ENCODE results near the gene KPNA4. TPM values are rescaled to one million over a fixed set of nuclear protein-coding genes. Genes with fewer than 3 reads are reported as not detected.

Gene KPNA4
- total RNA-seq, 2 experiments from 2014 or later: 44.0 to 49.4 TPM

- Histone ChIP-seq H3K36me3 (ENCODE audit: insufficient read depth, low read length) (no peaks in the 10 kb centered on the region), H3K27ac (ENCODE audit: low read depth in 1 of 2, low read length in 2 of 2) (no peak overlapping the region), H3K27me3 (ENCODE audit: control insufficient read depth in 1 of 2, insufficient read depth in 2 of 2, low read length in 2 of 2) (peaks cover 7 to 29% of the 10 kb centered on the region in 2 experiments), H3K4me3 (ENCODE audit: low read length) (no peak overlapping the region), H3K9me3 (ENCODE audit: control insufficient read depth in 1 of 2, insufficient read depth in 1 of 2, low read length in 2 of 2) (peaks cover 5 to 18% of the 10 kb centered on the region in 2 experiments), H3K4me1 (ENCODE audit: insufficient read depth, low read length) (no peaks in the 10 kb centered on the region)
- Mint-ChIP-seq H3K9me3 (peaks cover 12% of the 10 kb centered on the region), H3K4me1 (ENCODE audit: low read depth) (no peaks in the 10 kb centered on the region), H3K27ac (no peak overlapping the region), H3K4me3 (no peak overlapping the region), H3K36me3 (ENCODE audit: low read depth) (no peaks in the 10 kb centered on the region), H3K27me3 (peaks cover 61% of the 10 kb centered on the region)
- DNase-seq (no peak), ATAC-seq (ENCODE audit: poor library complexity) (no peak)
- CTCF ChIA-PET: no interaction called here
- POLR2A ChIA-PET: no interaction called here
- intact Hi-C loops (cut with DNase I, micrococcal nuclease): no loop called here
- no peak for TF ChIP-seq CTCF (IDR thresholded peaks at IDR 0.05)
Measured at GRCh38 chr3:160577556-160578195, 12.3 kb upstream of the KPNA4 start.

- Mint-ChIP-seq H3K4me3 (no peak overlapping the region), H3K4me1 (ENCODE audit: low read depth) (no peaks in the 10 kb centered on the region), H3K9me3 (peaks cover 12% of the 10 kb centered on the region), H3K27ac (no peak overlapping the region), H3K27me3 (peaks cover 57% of the 10 kb centered on the region), H3K36me3 (ENCODE audit: low read depth) (no peaks in the 10 kb centered on the region)
- DNase-seq (no peak), ATAC-seq (ENCODE audit: poor library complexity) (no peak)
- Histone ChIP-seq H3K27me3 (ENCODE audit: control insufficient read depth in 1 of 2, insufficient read depth in 2 of 2, low read length in 2 of 2) (peaks cover 7 to 29% of the 10 kb centered on the region in 2 experiments), H3K4me3 (ENCODE audit: low read length) (no peak overlapping the region), H3K27ac (ENCODE audit: low read depth in 1 of 2, low read length in 2 of 2) (no peak overlapping the region), H3K4me1 (ENCODE audit: insufficient read depth, low read length) (no peaks in the 10 kb centered on the region), H3K36me3 (ENCODE audit: insufficient read depth, low read length) (no peaks in the 10 kb centered on the region), H3K9me3 (ENCODE audit: control insufficient read depth in 1 of 2, insufficient read depth in 1 of 2, low read length in 2 of 2) (peaks cover 5 to 16% of the 10 kb centered on the region in 2 experiments)
- POLR2A ChIA-PET: no interaction called here
- CTCF ChIA-PET: no interaction called here
- TF ChIP-seq CTCF (IDR thresholded peaks at IDR 0.05): no peak
- intact Hi-C loops (cut with DNase I, micrococcal nuclease): no loop called here
Measured at GRCh38 chr3:160577093-160577492, 11.7 kb upstream of the KPNA4 start.

- Mint-ChIP-seq H3K27ac (no peak overlapping the region), H3K36me3 (ENCODE audit: low read depth) (no peaks in the 10 kb centered on the region), H3K4me1 (ENCODE audit: low read depth) (no peaks in the 10 kb centered on the region), H3K4me3 (no peak overlapping the region), H3K27me3 (peaks cover 52% of the 10 kb centered on the region), H3K9me3 (peaks cover 8% of the 10 kb centered on the region)
- ATAC-seq (ENCODE audit: poor library complexity) (no peak), DNase-seq (no peak)
- Histone ChIP-seq H3K4me1 (ENCODE audit: insufficient read depth, low read length) (no peaks in the 10 kb centered on the region), H3K9me3 (ENCODE audit: control insufficient read depth in 1 of 2, insufficient read depth in 1 of 2, low read length in 2 of 2) (peaks cover 5 to 11% of the 10 kb centered on the region in 2 experiments), H3K27ac (ENCODE audit: low read depth in 1 of 2, low read length in 2 of 2) (no peak overlapping the region), H3K4me3 (ENCODE audit: low read length) (no peak overlapping the region), H3K36me3 (ENCODE audit: insufficient read depth, low read length) (no peaks in the 10 kb centered on the region), H3K27me3 (ENCODE audit: control insufficient read depth in 1 of 2, insufficient read depth in 2 of 2, low read length in 2 of 2) (peaks cover 7 to 26% of the 10 kb centered on the region in 2 experiments)
- CTCF ChIA-PET: no interaction called here
- TF ChIP-seq CTCF (IDR thresholded peaks at IDR 0.05): no peak
- intact Hi-C loops (cut with DNase I, micrococcal nuclease): no loop called here
- POLR2A ChIA-PET: no interaction called here
Measured at GRCh38 chr3:160576621-160577020, 11.2 kb upstream of the KPNA4 start.

Measured in CD4-positive, alpha-beta T cell (primary cell).